ENCODE data around the gene FGD6.

The FGD6 gene

GRCh38 chr12:95054206-95054605, 163.1 kb downstream of the FGD6 start:
- no peak for FAIRE-seq
- TF ChIP-seq, protein P1, sequence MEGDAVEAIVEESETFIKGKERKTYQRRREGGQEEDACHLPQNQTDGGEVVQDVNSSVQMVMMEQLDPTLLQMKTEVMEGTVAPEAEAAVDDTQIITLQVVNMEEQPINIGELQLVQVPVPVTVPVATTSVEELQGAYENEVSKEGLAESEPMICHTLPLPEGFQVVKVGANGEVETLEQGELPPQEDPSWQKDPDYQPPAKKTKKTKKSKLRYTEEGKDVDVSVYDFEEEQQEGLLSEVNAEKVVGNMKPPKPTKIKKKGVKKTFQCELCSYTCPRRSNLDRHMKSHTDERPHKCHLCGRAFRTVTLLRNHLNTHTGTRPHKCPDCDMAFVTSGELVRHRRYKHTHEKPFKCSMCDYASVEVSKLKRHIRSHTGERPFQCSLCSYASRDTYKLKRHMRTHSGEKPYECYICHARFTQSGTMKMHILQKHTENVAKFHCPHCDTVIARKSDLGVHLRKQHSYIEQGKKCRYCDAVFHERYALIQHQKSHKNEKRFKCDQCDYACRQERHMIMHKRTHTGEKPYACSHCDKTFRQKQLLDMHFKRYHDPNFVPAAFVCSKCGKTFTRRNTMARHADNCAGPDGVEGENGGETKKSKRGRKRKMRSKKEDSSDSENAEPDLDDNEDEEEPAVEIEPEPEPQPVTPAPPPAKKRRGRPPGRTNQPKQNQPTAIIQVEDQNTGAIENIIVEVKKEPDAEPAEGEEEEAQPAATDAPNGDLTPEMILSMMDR (IDR thresholded peaks at IDR 0.05; ENCODE audit: insufficient read depth, missing control alignments) = no peak
- no peak for DNase-seq (ENCODE audit: insufficient read length, low spot score)

- no peak for FAIRE-seq
- DNase-seq (ENCODE audit: insufficient read length, low spot score) = no peak
- TF ChIP-seq, protein P1 (IDR thresholded peaks at IDR 0.05; ENCODE audit: insufficient read depth, missing control alignments) = no peak
Observed at GRCh38 chr12:95051241-95051640, 166.0 kb downstream of the FGD6 start.

DNA sequence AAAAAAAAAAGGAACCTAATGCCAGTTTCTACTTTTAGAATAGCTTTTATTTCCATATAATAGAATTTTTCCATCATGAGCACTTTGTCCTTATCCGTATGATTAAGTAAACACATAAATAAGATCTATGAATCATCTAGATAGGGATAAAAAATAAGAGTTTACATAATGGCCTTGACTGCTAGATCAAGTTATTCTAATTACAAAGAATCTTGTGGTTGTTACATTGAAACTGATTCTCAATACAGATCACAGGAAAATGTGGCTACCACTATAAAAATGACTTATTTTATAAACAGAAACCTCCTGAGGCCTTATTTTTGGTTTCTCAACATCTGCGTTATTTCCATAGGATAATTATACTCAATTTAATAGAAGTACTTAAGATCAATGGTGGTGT, 179.4 kb downstream of the FGD6 start:
- TF ChIP-seq, protein P1 (IDR thresholded peaks at IDR 0.05; ENCODE audit: insufficient read depth, missing control alignments) = no peak
- DNase-seq (ENCODE audit: insufficient read length, low spot score) (no peak), FAIRE-seq (no peak)

- no peak for FAIRE-seq
- TF ChIP-seq, protein P1 (IDR thresholded peaks at IDR 0.05; ENCODE audit: insufficient read depth, missing control alignments) = no peak
- DNase-seq (ENCODE audit: insufficient read length, low spot score) = no peak
Observed at GRCh38 chr12:95034750-95035149, 182.5 kb downstream of the FGD6 start.
